Karpas-422 (cell line): ENCODE data around the gene MCOLN3. TPM values are rescaled to one million over a fixed set of nuclear protein-coding genes. Genes with fewer than 3 reads are reported as not detected.
"Not testable (repeated sequence)": the region's sequence is repeated elsewhere in the genome, so short reads cannot be mapped to it uniquely, and the experiment has no call there.

Experiments used
- DNase-seq: peaks from one replicate; pipeline ENCODE4 v3.0.0-alpha.2; 2015
- H2AFZ ChIP-seq: fragments of 200-600 bp; sonication (generic); 2 replicates; pipeline ENCODE4 v1.6.1; 2014; ENCODE audit warnings: antibody characterized with exemption, low read length, mixed read lengths
- H3K27ac ChIP-seq: fragments of 200-600 bp; sonication (generic); 2 replicates; pipeline ENCODE4 v1.5.1; 2014; ENCODE audit warnings: mild to moderate bottlenecking, low read length, moderate library complexity
- H3K27me3 ChIP-seq: fragments of 200-600 bp; sonication (generic); 2 replicates; pipeline ENCODE4 v1.6.1; 2014; ENCODE audit warnings: low read length, mixed read lengths
- H3K36me3 ChIP-seq: fragments of 200-600 bp; sonication (generic); 2 replicates; pipeline ENCODE4 v1.6.1; 2014; ENCODE audit warnings: low read length, mixed read lengths; ENCODE audit not compliant: insufficient read depth
- H3K4me1 ChIP-seq: fragments of 200-600 bp; sonication (generic); 2 replicates; pipeline ENCODE4 v1.6.1; 2014; ENCODE audit warnings: mild to moderate bottlenecking, low read length, mixed read lengths
- H3K4me2 ChIP-seq: fragments of 200-600 bp; sonication (generic); 2 replicates; pipeline ENCODE4 v1.6.1; 2014; ENCODE audit warnings: low read length, low read depth, mild to moderate bottlenecking; ENCODE audit not compliant: poor library complexity, severe bottlenecking
- H3K4me3 ChIP-seq: fragments of 200-600 bp; sonication (generic); 2 replicates; pipeline ENCODE4 v1.5.1; 2014; ENCODE audit warnings: mild to moderate bottlenecking, antibody characterized with exemption, low read length, mixed read lengths
- H3K79me2 ChIP-seq: fragments of 200-600 bp; sonication (generic); 2 replicates; pipeline ENCODE4 v1.6.1; 2014; ENCODE audit warnings: mild to moderate bottlenecking, low read length, mixed read lengths
- H3K9ac ChIP-seq: fragments of 200-600 bp; sonication (generic); 2 replicates; pipeline ENCODE4 v1.6.0; 2014; ENCODE audit warnings: low read length
- H3K9me2 ChIP-seq: fragments of 200-600 bp; sonication (generic), shearing (Covaris generic); replicated peaks from 2 replicates; pipeline ENCODE4 v1.6.0; 2014; ENCODE audit warnings: mild to moderate bottlenecking, low read length, moderate library complexity; ENCODE audit not compliant: insufficient read depth
- H3K9me3 ChIP-seq: fragments of 300-700, 200-600 bp; sonication (generic); 2 replicates; pipeline ENCODE4 v1.6.1; 2014; ENCODE audit warnings: low read length, mixed read lengths
- H4K20me1 ChIP-seq: fragments of 200-600 bp; sonication (generic); 2 replicates; pipeline ENCODE4 v1.6.1; 2014; ENCODE audit warnings: mild to moderate bottlenecking, antibody characterized with exemption, low read length, low read depth; ENCODE audit not compliant: insufficient read depth
- total RNA-seq: library from RNA; depleted of rRNA; stranded (reverse); fragments of >200 nt; shearing (Covaris generic); gene quantifications from 2 replicates; pipeline ENCODE4 v1.2.3, GENCODE V29; 2014; ENCODE audit warnings: low replicate concordance

Gene MCOLN3
- total RNA-seq, 1 experiment from 2014 or later = not detected

DNA sequence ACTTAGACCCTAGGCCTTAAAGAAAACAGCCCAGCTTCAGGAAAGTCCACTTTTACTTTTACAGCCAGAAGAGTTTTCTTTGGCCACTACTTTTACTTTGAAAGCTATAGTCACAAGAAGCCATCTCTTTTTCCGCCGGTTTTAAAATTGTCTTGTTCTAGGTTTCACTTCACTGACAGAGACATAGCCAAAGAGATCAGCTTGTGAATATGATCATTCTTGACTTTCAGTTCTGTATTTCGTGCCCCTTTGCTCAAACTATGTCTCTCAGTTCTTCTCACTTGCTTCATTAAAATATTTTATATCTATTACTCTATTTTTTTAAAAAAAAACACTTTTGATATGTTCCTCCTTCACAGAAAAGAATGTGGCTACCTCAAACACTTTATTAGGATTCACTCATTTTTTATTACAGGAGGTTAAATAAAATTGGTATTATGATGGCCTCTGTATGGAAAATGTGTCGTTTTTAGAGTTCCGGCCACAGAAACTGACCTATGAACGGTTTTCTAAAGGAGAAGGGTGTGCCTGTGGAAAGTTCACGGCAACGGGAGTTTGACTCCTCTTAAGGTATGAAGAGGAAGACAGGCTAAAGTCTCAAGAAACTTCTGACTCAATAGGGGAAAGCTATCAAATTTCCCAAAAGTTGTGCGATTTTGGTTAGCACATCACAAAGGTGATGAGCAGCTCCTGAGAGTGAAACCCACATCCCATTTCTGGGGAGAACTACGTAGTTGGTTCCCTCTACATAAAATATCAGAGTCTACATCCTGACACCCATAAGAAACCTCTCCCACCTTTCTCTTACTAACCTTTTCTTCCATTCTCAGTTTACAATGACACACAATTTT lies 52.6 kb downstream of the MCOLN3 start:
- Histone ChIP-seq H3K4me2 (peak overlapping the region; percentile 81), H3K9me3 (no peaks in the 10 kb centered on the region), H3K9me2 (no peaks in the 10 kb centered on the region), H4K20me1 (no peaks in the 10 kb centered on the region), H3K4me1 (peaks cover 53% of the 10 kb centered on the region), H3K27me3 (no peaks in the 10 kb centered on the region), H2AFZ (no peak overlapping the region), H3K27ac (peak overlapping the region; percentile 75), H3K36me3 (0 out of 2 replicates have a peak, but pooled peaks cover 2% of the 10 kb centered on the region), H3K4me3 (peak overlapping the region; percentile 74), H3K9ac (peak overlapping the region; percentile 73), H3K79me2 (peaks cover 36% of the 10 kb centered on the region)
- DNase-seq = peak; percentile 68

DNA sequence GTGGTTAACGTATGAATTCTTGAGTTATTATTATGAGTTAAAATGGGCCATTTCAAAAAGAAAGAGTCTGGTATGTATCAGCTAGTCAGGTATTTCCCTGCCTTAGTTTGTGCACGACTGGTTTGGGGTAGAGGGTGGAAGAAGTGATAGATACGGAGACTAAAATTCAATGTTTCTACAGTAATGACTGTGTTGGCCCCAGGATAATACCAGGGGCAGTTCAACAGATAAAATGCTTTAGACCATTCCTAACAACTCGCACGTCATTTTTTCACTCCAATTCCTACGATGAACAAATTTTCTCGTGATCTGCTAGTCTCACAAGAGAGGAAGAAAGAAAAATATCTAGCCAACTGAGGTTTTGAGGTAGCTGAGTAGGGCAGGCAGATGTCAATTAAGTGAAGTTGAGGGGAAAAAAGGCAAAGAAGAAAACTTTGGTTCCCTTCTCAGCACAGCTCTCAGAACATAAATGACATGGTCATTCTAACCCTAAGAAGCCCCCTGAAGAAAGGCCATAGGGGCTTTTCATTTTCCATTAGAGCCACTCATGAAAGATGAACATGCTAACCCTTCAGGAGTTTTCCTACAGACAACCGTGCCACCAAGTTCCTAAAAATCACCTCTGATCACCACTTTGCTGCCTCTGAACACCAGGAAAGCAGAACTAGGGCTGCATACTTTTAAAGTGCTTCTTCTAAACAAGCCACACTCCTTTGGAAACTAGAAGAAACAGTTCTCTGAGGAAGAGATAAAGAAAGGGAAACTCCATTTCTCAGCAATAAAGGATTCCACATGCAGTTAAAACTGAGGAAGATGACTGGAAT lies 57.0 kb downstream of the MCOLN3 start:
- H3K4me2 ChIP-seq = peak overlapping the region; percentile 12
- peaks cover 47% of the 10 kb centered on the region for H3K4me1 ChIP-seq
- peaks cover 64% of the 10 kb centered on the region for H3K79me2 ChIP-seq
- no peak overlapping the region for H3K27ac ChIP-seq
- no peaks in the 10 kb centered on the region for H3K9me3 ChIP-seq
- H3K9ac ChIP-seq = no peak overlapping the region
- no peak for DNase-seq
- no peaks in the 10 kb centered on the region for H4K20me1 ChIP-seq
- no peaks in the 10 kb centered on the region for H3K9me2 ChIP-seq
- no peak overlapping the region for H3K4me3 ChIP-seq
- H2AFZ ChIP-seq = no peak overlapping the region
- H3K36me3 ChIP-seq = 0 out of 2 replicates have a peak, but pooled peaks cover 2% of the 10 kb centered on the region
- H3K27me3 ChIP-seq = no peaks in the 10 kb centered on the region

GRCh38 chr1:84988588-84988987 lies 59.7 kb downstream of the MCOLN3 start:
- DNase-seq = no peak
- H3K4me1 ChIP-seq = peaks cover 50% of the 10 kb centered on the region
- peaks cover 78% of the 10 kb centered on the region for H3K79me2 ChIP-seq
- no peaks in the 10 kb centered on the region for H3K27me3 ChIP-seq
- H3K9ac ChIP-seq = no peak overlapping the region
- H3K36me3 ChIP-seq = no peaks in the 10 kb centered on the region
- no peaks in the 10 kb centered on the region for H3K9me2 ChIP-seq
- H4K20me1 ChIP-seq = no peaks in the 10 kb centered on the region
- H3K4me3 ChIP-seq = no peak overlapping the region
- H3K9me3 ChIP-seq = no peaks in the 10 kb centered on the region
- H2AFZ ChIP-seq = no peak overlapping the region
- H3K4me2 ChIP-seq = no peak overlapping the region
- H3K27ac ChIP-seq = peak overlapping the region; percentile 9; the same call in 1 of the 2 replicates

- Histone ChIP-seq H3K79me2 (peaks cover 72% of the 10 kb centered on the region), H3K4me2 (peak overlapping the region; percentile 23), H3K4me3 (0 out of 2 replicates have a peak overlapping the region, but pooled peaks have one; percentile 22), H3K4me1 (peaks cover 34% of the 10 kb centered on the region)
- H3K27me3 ChIP-seq, H3K9me2 ChIP-seq, H3K27ac ChIP-seq, H4K20me1 ChIP-seq, H3K9ac ChIP-seq, H3K9me3 ChIP-seq, H3K36me3 ChIP-seq, H2AFZ ChIP-seq, DNase-seq: not testable (repeated sequence)
Observed at GRCh38 chr1:84986561-84986960, 61.7 kb downstream of the MCOLN3 start.

DNA sequence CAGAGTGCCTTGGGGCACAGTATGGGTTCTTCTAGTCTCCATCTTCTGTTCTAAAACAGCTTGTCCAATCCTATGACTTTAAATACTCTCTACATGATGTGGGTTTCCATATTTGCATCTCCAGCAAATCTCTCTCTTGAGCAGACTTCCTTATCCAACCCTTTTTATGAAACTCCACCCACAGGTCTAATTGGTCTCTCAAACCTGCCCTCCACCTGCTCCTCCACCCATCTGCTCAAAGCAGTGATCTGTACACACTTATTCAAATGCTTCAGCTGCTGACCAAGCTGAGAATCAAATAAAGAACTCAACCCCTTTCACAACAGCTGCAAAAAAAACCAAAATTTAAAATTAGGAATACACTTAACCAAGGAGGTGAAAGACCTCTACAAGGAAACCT lies 62.9 kb downstream of the MCOLN3 start:
- peak; percentile 73 for DNase-seq
- Histone ChIP-seq H3K4me3 (no peak overlapping the region), H3K4me2 (no peak overlapping the region), H2AFZ (no peak overlapping the region), H3K27me3 (no peaks in the 10 kb centered on the region), H3K79me2 (peaks cover 74% of the 10 kb centered on the region), H3K9me2 (no peaks in the 10 kb centered on the region), H3K9me3 (no peaks in the 10 kb centered on the region), H3K36me3 (no peaks in the 10 kb centered on the region), H3K4me1 (peaks cover 27% of the 10 kb centered on the region), H4K20me1 (no peaks in the 10 kb centered on the region), H3K9ac (no peak overlapping the region), H3K27ac (peak overlapping the region; percentile 45; the same call in 1 of the 2 replicates)

DNA sequence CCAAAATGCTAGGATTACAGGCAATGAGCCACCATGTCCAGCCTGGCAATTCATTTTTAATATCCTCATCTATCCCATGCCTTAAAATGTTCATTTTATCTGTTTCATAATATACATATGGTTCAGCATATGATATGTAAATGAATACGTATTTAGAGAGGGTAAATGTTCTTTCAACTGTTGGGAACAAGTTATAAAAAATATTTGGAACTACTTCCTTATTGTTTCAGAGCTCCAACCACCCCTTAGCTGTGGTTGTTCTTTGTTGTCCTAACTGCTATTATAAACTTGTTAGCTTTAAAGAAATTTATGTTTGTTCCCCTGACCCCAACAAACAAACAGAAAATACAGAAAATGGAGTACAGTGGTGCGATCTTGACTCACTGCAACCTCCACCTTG lies 65.9 kb downstream of the MCOLN3 start:
- no peaks in the 10 kb centered on the region for H3K27me3 ChIP-seq

GRCh38 chr1:84975035-84975434 lies 73.3 kb downstream of the MCOLN3 start:
- no peak overlapping the region for H3K9ac ChIP-seq
- H3K4me2 ChIP-seq = no peak overlapping the region
- H2AFZ ChIP-seq = no peak overlapping the region
- no peak overlapping the region for H3K4me3 ChIP-seq
- H3K27me3 ChIP-seq = no peaks in the 10 kb centered on the region
- H3K9me3 ChIP-seq = no peaks in the 10 kb centered on the region
- no peaks in the 10 kb centered on the region for H4K20me1 ChIP-seq
- DNase-seq = no peak
- no peak overlapping the region for H3K27ac ChIP-seq
- peaks cover 17% of the 10 kb centered on the region for H3K4me1 ChIP-seq
- no peaks in the 10 kb centered on the region for H3K36me3 ChIP-seq
- peaks cover 75% of the 10 kb centered on the region for H3K79me2 ChIP-seq
- H3K9me2 ChIP-seq = no peaks in the 10 kb centered on the region

More for the DNA sequence above, 65.9 kb downstream of the MCOLN3 start:
- Histone ChIP-seq H3K4me2 (no peak overlapping the region), H3K9ac (no peak overlapping the region), H3K36me3 (no peaks in the 10 kb centered on the region), H3K4me1 (peaks cover 23% of the 10 kb centered on the region), H3K79me2 (peaks cover 80% of the 10 kb centered on the region), H2AFZ (no peak overlapping the region), H3K4me3 (no peak overlapping the region), H3K9me2 (no peaks in the 10 kb centered on the region), H3K9me3 (no peaks in the 10 kb centered on the region), H4K20me1 (no peaks in the 10 kb centered on the region), H3K27ac (no peak overlapping the region)
- no peak for DNase-seq
